Measurements from ENCODE around the gene OR6C68.

DNA sequence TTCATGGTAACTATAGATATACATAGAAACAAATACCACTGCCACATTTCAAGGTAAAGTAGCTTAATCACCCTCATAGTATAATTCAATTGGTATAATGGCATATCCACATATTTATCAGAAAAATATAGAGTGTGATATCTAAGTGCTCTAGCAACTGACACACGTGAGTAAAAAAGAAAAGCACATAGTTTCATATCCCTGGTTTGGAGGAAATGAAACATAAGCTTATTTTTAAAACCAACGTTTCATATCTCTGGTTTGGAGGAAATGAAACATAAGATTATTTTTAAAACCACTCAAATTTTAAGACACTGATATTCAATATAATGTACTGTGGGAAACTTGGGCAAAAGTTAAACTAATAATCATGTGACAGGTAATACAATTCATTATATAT, 24.3 kb upstream of the OR6C68 start:
- no peak for TF ChIP-seq CTCF (IDR thresholded peaks at IDR 0.05)
- TF ChIP-seq POLR2A (IDR thresholded peaks at IDR 0.05), result no peak
